PC-3 (cell line): ENCODE data around the gene SYTL1.

Experiments
- EZH2 ChIP-seq: fragments of 300-600 bp; sonication (generic); IDR thresholded peaks from one replicate; pipeline ENCODE4 v1.6.1; 2017; ENCODE audit warnings: antibody characterized with exemption, mild to moderate bottlenecking, low read length; ENCODE audit not compliant: unreplicated experiment
- EZH2phosphoT487 ChIP-seq: fragments of 300-600 bp; sonication (generic); IDR thresholded peaks from 2 replicates; pipeline ENCODE4 v1.6.1; 2018; ENCODE audit warnings: mild to moderate bottlenecking, antibody characterized with exemption, low read length, borderline replicate concordance
- TF ChIP-seq, protein P1 (sequence below): fragments of 300-600 bp; sonication (generic); conservative IDR thresholded peaks from 2 replicates; pipeline ENCODE4 v1.5.1; 2017; ENCODE audit warnings: antibody characterized with exemption, low read depth, mild to moderate bottlenecking, low read length

- TF ChIP-seq, protein P1, sequence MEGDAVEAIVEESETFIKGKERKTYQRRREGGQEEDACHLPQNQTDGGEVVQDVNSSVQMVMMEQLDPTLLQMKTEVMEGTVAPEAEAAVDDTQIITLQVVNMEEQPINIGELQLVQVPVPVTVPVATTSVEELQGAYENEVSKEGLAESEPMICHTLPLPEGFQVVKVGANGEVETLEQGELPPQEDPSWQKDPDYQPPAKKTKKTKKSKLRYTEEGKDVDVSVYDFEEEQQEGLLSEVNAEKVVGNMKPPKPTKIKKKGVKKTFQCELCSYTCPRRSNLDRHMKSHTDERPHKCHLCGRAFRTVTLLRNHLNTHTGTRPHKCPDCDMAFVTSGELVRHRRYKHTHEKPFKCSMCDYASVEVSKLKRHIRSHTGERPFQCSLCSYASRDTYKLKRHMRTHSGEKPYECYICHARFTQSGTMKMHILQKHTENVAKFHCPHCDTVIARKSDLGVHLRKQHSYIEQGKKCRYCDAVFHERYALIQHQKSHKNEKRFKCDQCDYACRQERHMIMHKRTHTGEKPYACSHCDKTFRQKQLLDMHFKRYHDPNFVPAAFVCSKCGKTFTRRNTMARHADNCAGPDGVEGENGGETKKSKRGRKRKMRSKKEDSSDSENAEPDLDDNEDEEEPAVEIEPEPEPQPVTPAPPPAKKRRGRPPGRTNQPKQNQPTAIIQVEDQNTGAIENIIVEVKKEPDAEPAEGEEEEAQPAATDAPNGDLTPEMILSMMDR, result no peak
- TF ChIP-seq EZH2 (no peak), EZH2phosphoT487 (no peak)
These were observed 19.2 kb downstream of the SYTL1 start for GRCh38 chr1:27361044-27361402.
